Frontal cortex (tissue), 4 donors: Measurements from ENCODE around the gene SNTG2. TPM values are rescaled to one million over a fixed set of nuclear protein-coding genes. Genes with fewer than 3 reads are reported as not detected.
"Not testable (repeated sequence)": the region's sequence is repeated elsewhere in the genome, so short reads cannot be mapped to it uniquely, and the experiment has no call there.

Source experiments
- DNase-seq, 2 donors: peaks; one replicate each; pipeline ENCODE4 v3.0.0; 2012; ENCODE audit warnings: low spot score in 2 of 2
- FAIRE-seq: peaks from 2 replicates; lab custom pipeline; 2012; peaks lifted over from hg19 to GRCh38; lab: Jason Lieb, UNC
- total RNA-seq: library from RNA; depleted of rRNA; stranded (reverse); fragments of >200 nt; gene quantifications from one replicate; pipeline ENCODE4 v1.2.3, GENCODE V29; 2014
- donor health status: control.
- donor health status: control.
- donor health status: control.

SNTG2 gene
- total RNA-seq, 1 donor from 2014 or later = 4.5 TPM

GRCh38 chr2:1081451-1082225 lies 131.0 kb downstream of the SNTG2 start:
- peak in 1 of 2 donors; percentile 23 for DNase-seq
- FAIRE-seq = no peak

GRCh38 chr2:1082456-1083205 lies 132.0 kb downstream of the SNTG2 start:
- no peak for DNase-seq
- peak; percentile 48 for FAIRE-seq

GRCh38 chr2:1088192-1088860 lies 137.7 kb downstream of the SNTG2 start:
- FAIRE-seq = no peak
- no peak for DNase-seq

GRCh38 chr2:1088940-1089339 lies 138.3 kb downstream of the SNTG2 start:
- no peak for DNase-seq
- no peak for FAIRE-seq

- DNase-seq (no peak), FAIRE-seq (no peak)
Measured at GRCh38 chr2:1091895-1092585, 141.4 kb downstream of the SNTG2 start.

- not testable (repeated sequence) for FAIRE-seq, DNase-seq
Measured at GRCh38 chr2:1093668-1094067, 143.0 kb downstream of the SNTG2 start.

- no peak for DNase-seq
- no peak for FAIRE-seq
Measured at GRCh38 chr2:1097101-1097500, 146.5 kb downstream of the SNTG2 start.

- FAIRE-seq (no peak), DNase-seq (no peak)
Measured at GRCh38 chr2:1099418-1099817, 148.8 kb downstream of the SNTG2 start.

GRCh38 chr2:1101011-1101782 lies 150.5 kb downstream of the SNTG2 start:
- DNase-seq (no peak), FAIRE-seq (no peak)

- FAIRE-seq = no peak
- DNase-seq = no peak
Measured at GRCh38 chr2:1101982-1102590, 151.4 kb downstream of the SNTG2 start.

GRCh38 chr2:1104364-1104763 lies 153.7 kb downstream of the SNTG2 start:
- no peak for DNase-seq

GRCh38 chr2:1106344-1106743 lies 155.7 kb downstream of the SNTG2 start:
- DNase-seq, FAIRE-seq: not testable (repeated sequence)

More at GRCh38 chr2:1104364-1104763, 153.7 kb downstream of the SNTG2 start:
- FAIRE-seq = no peak

GRCh38 chr2:1115843-1116539 lies 165.3 kb downstream of the SNTG2 start:
- DNase-seq (no peak), FAIRE-seq (no peak)

- DNase-seq (no peak), FAIRE-seq (no peak)
Measured at GRCh38 chr2:1117569-1117968, 166.9 kb downstream of the SNTG2 start.

GRCh38 chr2:1125217-1125616 lies 174.6 kb downstream of the SNTG2 start:
- FAIRE-seq = no peak

GRCh38 chr2:1125633-1126370 lies 175.2 kb downstream of the SNTG2 start:
- FAIRE-seq (no peak), DNase-seq (no peak)

More at GRCh38 chr2:1125217-1125616, 174.6 kb downstream of the SNTG2 start:
- DNase-seq = no peak

GRCh38 chr2:1129982-1130381 lies 179.3 kb downstream of the SNTG2 start:
- no peak for FAIRE-seq

GRCh38 chr2:1130922-1131321 lies 180.3 kb downstream of the SNTG2 start:
- no peak for FAIRE-seq
- no peak for DNase-seq

More at GRCh38 chr2:1129982-1130381, 179.3 kb downstream of the SNTG2 start:
- DNase-seq = no peak
